GM23338 (cell line): ENCODE results near the gene GPR26. TPM values are rescaled to one million over a fixed set of nuclear protein-coding genes. Genes with fewer than 3 reads are reported as not detected.

Source experiments
- ATAC-seq: fragments of 200-7000 bp; cut with Tn5 transposase; 3 replicates; pipeline ENCODE4 v1.9.1; 2020
- DNase-seq: peaks from one replicate; pipeline ENCODE4 v3.0.0-alpha.2; 2015; ENCODE audit warnings: low spot score
- H2AFZ ChIP-seq: fragments of 200-600 bp; sonication (generic); 2 replicates; pipeline ENCODE4 v1.8.0; 2016; ENCODE audit warnings: antibody characterized with exemption, mild to moderate bottlenecking, moderate library complexity
- H3F3A ChIP-seq: fragments of 200-600 bp; sonication (generic); replicated peaks from 2 replicates; pipeline ENCODE4 v1.8.0; 2017; ENCODE audit warnings: antibody characterized with exemption, mixed run types, low read depth
- H3K27ac ChIP-seq: fragments of 200-600 bp; sonication (generic); 2 replicates; pipeline ENCODE4 v1.6.1; 2016; ENCODE audit warnings: low read depth
- H3K27me3 ChIP-seq: fragments of 200-600 bp; sonication (generic); 2 replicates; pipeline ENCODE4 v1.8.0; 2016; ENCODE audit warnings: mild to moderate bottlenecking, mixed run types, moderate library complexity; ENCODE audit not compliant: insufficient read depth
- H3K36me3 ChIP-seq: fragments of 200-600 bp; sonication (generic); 2 replicates; pipeline ENCODE4 v1.8.0; 2016; ENCODE audit warnings: mild to moderate bottlenecking; ENCODE audit not compliant: insufficient read depth
- H3K4me1 ChIP-seq: fragments of 200-600 bp; sonication (generic); 2 replicates; pipeline ENCODE4 v1.8.0; 2016; ENCODE audit warnings: mild to moderate bottlenecking, moderate library complexity; ENCODE audit not compliant: insufficient read depth
- H3K4me2 ChIP-seq: fragments of 200-600 bp; sonication (generic); 2 replicates; pipeline ENCODE4 v1.7.1; 2017; ENCODE audit warnings: mixed run types
- H3K4me3 ChIP-seq: fragments of 200-600 bp; sonication (generic); 2 replicates; pipeline ENCODE4 v1.6.1; 2016; ENCODE audit warnings: mixed run types
- H3K79me2 ChIP-seq: fragments of 200-600 bp; sonication (generic); replicated peaks from 2 replicates; pipeline ENCODE4 v1.8.0; 2017; ENCODE audit warnings: mild to moderate bottlenecking; ENCODE audit not compliant: insufficient read depth
- H3K9me2 ChIP-seq: fragments of 200-600 bp; sonication (generic); 2 replicates; pipeline ENCODE4 v1.8.0; 2017; ENCODE audit not compliant: insufficient read depth
- H4K20me1 ChIP-seq: fragments of 200-600 bp; sonication (generic); replicated peaks from 2 replicates; pipeline ENCODE4 v1.8.0; 2017; ENCODE audit warnings: mild to moderate bottlenecking; ENCODE audit not compliant: insufficient read depth
- H3K27ac Mint-ChIP-seq: 2 replicates; pipeline ENCODE4 v1.8.0; 2020; ENCODE audit warnings: inconsistent platforms, mild to moderate bottlenecking, moderate library complexity, mixed read lengths
- H3K27me3 Mint-ChIP-seq: 3 replicates; pipeline ENCODE4 v1.8.0; 2022; ENCODE audit warnings: low read depth, mild to moderate bottlenecking, moderate library complexity, mixed read lengths, inconsistent platforms; ENCODE audit not compliant: insufficient read depth, poor library complexity
- H3K36me3 Mint-ChIP-seq: 3 replicates; pipeline ENCODE4 v1.8.0; 2021; ENCODE audit warnings: low read depth, mild to moderate bottlenecking, inconsistent platforms, moderate library complexity, mixed read lengths
- H3K4me1 Mint-ChIP-seq: 3 replicates; pipeline ENCODE4 v1.8.0; 2020; ENCODE audit warnings: mild to moderate bottlenecking, inconsistent platforms, mixed read lengths
- H3K4me3 Mint-ChIP-seq: 3 replicates; pipeline ENCODE4 v1.8.0; 2021; ENCODE audit warnings: moderate library complexity, mild to moderate bottlenecking, inconsistent platforms, mixed read lengths
- H3K9me3 Mint-ChIP-seq: 3 replicates; pipeline ENCODE4 v1.8.0; 2020; ENCODE audit warnings: moderate library complexity, mild to moderate bottlenecking, inconsistent platforms, mixed read lengths
- CREB1 ChIP-seq: fragments of 250-450 bp; sonication (Bioruptor Pico); IDR thresholded peaks from 2 replicates; pipeline ENCODE4 v1.5.0; 2020; ENCODE audit warnings: low read depth, mild to moderate bottlenecking, moderate library complexity
- EZH2 ChIP-seq: fragments of 200-600 bp; sonication (generic); IDR thresholded peaks from one replicate; pipeline ENCODE4 v1.8.0; 2017; ENCODE audit warnings: antibody characterized with exemption, mild to moderate bottlenecking, low read depth; ENCODE audit not compliant: unreplicated experiment
- EZH2phosphoT487 ChIP-seq: fragments of 200-600 bp; sonication (generic); IDR thresholded peaks from one replicate; pipeline ENCODE4 v1.8.1; 2018; ENCODE audit warnings: antibody characterized with exemption; ENCODE audit not compliant: unreplicated experiment
- JUNB ChIP-seq: IDR thresholded peaks from one replicate; pipeline ENCODE4 v1.6.1; 2016; ENCODE audit warnings: antibody characterized with exemption; ENCODE audit not compliant: unreplicated experiment
- NANOG ChIP-seq: IDR thresholded peaks from 2 replicates; pipeline ENCODE4 v1.6.1; 2016; ENCODE audit warnings: antibody characterized with exemption, borderline replicate concordance
- POLR2AphosphoS5 ChIP-seq: IDR thresholded peaks from 2 replicates; pipeline ENCODE4 v1.6.1; 2016; ENCODE audit warnings: antibody characterized with exemption, low read depth
- STAT1 ChIP-seq: IDR thresholded peaks from one replicate; pipeline ENCODE4 v1.6.1; 2016; ENCODE audit warnings: antibody characterized with exemption; ENCODE audit not compliant: unreplicated experiment
- ZNF114 ChIP-seq: fragments of 250-450 bp; sonication (Bioruptor Pico); IDR thresholded peaks from 2 replicates; pipeline ENCODE4 v1.5.0; 2020; ENCODE audit warnings: mild to moderate bottlenecking, moderate library complexity
- ZNF331 ChIP-seq: fragments of 250-450 bp; sonication (Bioruptor Pico); IDR thresholded peaks from 2 replicates; pipeline ENCODE4 v1.5.0; 2020; ENCODE audit warnings: low read depth, mild to moderate bottlenecking, moderate library complexity
- polyA plus RNA-seq: library from polyadenylated mRNA; unstranded; fragments of >200 nt; fragmentation: Nextera tagmentation; extraction: Ambion mirVana; gene quantifications from 2 replicates; pipeline ENCODE4 v1.2.1, GENCODE V29; 2016
- total RNA-seq: library from RNA; depleted of rRNA; stranded (reverse); fragments of >200 nt; shearing (Covaris generic); gene quantifications from 2 replicates; pipeline ENCODE4 v1.2.3, GENCODE V29; 2014
- TF ChIP-seq, protein P1 (sequence below): IDR thresholded peaks from one replicate; pipeline ENCODE4 v1.6.1; 2018; ENCODE audit warnings: antibody characterized with exemption; ENCODE audit not compliant: unreplicated experiment
- TF ChIP-seq, protein P2 (sequence below), 2 experiments: fragments of 200-600 bp in 1 of 2; sonication (generic) in 1 of 2; conservative IDR thresholded peaks; 2 replicates each; pipeline versions ENCODE4 v1.5.1 to v1.6.1; 2016 to 2017; ENCODE audit warnings: antibody characterized with exemption in 2 of 2, low read depth in 2 of 2, mild to moderate bottlenecking in 2 of 2, moderate library complexity in 1 of 2
- TF ChIP-seq, protein P3 (sequence below): IDR thresholded peaks from 2 replicates; pipeline ENCODE4 v1.6.1; 2016; ENCODE audit warnings: antibody characterized with exemption
- TF ChIP-seq, protein P4 (sequence below): fragments of 250-450 bp; sonication (Bioruptor Pico); IDR thresholded peaks from 2 replicates; pipeline ENCODE4 v1.5.0; 2020; ENCODE audit warnings: mild to moderate bottlenecking, moderate library complexity

Gene GPR26
- total and polyA plus RNA-seq, 2 experiments from 2014 or later, result 0.06 to 0.07 TPM

DNA sequence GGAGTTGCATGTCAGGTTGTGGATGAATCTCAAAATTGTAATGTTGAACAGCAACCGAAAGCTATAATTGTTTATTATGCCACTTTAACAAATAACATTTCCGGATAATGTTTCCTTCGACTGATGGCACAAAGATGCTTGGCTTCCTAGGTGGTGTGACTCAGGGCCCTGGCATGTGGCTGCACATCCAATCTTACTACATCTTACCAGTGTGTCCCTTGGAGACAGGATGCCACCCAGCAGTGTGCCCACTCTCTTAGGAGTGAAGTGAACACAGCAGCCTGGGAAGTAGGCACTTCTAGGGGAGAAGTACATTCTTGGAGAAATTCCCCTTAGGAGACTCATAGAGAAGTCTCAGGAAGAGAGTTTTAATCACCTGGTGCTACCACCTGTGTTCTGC lies 33.0 kb upstream of the GPR26 start:
- H3K36me3 ChIP-seq, result no peaks in the 10 kb centered on the region
- H3K27me3 ChIP-seq, result no peaks in the 10 kb centered on the region
- TF ChIP-seq NANOG, result no peak
- no peak for TF ChIP-seq ZNF331
- TF ChIP-seq, protein P1, sequence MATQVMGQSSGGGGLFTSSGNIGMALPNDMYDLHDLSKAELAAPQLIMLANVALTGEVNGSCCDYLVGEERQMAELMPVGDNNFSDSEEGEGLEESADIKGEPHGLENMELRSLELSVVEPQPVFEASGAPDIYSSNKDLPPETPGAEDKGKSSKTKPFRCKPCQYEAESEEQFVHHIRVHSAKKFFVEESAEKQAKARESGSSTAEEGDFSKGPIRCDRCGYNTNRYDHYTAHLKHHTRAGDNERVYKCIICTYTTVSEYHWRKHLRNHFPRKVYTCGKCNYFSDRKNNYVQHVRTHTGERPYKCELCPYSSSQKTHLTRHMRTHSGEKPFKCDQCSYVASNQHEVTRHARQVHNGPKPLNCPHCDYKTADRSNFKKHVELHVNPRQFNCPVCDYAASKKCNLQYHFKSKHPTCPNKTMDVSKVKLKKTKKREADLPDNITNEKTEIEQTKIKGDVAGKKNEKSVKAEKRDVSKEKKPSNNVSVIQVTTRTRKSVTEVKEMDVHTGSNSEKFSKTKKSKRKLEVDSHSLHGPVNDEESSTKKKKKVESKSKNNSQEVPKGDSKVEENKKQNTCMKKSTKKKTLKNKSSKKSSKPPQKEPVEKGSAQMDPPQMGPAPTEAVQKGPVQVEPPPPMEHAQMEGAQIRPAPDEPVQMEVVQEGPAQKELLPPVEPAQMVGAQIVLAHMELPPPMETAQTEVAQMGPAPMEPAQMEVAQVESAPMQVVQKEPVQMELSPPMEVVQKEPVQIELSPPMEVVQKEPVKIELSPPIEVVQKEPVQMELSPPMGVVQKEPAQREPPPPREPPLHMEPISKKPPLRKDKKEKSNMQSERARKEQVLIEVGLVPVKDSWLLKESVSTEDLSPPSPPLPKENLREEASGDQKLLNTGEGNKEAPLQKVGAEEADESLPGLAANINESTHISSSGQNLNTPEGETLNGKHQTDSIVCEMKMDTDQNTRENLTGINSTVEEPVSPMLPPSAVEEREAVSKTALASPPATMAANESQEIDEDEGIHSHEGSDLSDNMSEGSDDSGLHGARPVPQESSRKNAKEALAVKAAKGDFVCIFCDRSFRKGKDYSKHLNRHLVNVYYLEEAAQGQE, result no peak
- TF ChIP-seq JUNB, result no peak
- TF ChIP-seq, protein P2, sequence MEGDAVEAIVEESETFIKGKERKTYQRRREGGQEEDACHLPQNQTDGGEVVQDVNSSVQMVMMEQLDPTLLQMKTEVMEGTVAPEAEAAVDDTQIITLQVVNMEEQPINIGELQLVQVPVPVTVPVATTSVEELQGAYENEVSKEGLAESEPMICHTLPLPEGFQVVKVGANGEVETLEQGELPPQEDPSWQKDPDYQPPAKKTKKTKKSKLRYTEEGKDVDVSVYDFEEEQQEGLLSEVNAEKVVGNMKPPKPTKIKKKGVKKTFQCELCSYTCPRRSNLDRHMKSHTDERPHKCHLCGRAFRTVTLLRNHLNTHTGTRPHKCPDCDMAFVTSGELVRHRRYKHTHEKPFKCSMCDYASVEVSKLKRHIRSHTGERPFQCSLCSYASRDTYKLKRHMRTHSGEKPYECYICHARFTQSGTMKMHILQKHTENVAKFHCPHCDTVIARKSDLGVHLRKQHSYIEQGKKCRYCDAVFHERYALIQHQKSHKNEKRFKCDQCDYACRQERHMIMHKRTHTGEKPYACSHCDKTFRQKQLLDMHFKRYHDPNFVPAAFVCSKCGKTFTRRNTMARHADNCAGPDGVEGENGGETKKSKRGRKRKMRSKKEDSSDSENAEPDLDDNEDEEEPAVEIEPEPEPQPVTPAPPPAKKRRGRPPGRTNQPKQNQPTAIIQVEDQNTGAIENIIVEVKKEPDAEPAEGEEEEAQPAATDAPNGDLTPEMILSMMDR (conservative IDR thresholded peaks at IDR 0.05; ENCODE audit: low read depth in 2 of 2), result no peak
- no peak for TF ChIP-seq EZH2phosphoT487
- TF ChIP-seq, protein P3, sequence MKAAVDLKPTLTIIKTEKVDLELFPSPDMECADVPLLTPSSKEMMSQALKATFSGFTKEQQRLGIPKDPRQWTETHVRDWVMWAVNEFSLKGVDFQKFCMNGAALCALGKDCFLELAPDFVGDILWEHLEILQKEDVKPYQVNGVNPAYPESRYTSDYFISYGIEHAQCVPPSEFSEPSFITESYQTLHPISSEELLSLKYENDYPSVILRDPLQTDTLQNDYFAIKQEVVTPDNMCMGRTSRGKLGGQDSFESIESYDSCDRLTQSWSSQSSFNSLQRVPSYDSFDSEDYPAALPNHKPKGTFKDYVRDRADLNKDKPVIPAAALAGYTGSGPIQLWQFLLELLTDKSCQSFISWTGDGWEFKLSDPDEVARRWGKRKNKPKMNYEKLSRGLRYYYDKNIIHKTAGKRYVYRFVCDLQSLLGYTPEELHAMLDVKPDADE, result no peak
- TF ChIP-seq POLR2AphosphoS5, result no peak
- TF ChIP-seq EZH2, result no peak
- TF ChIP-seq, protein P4, sequence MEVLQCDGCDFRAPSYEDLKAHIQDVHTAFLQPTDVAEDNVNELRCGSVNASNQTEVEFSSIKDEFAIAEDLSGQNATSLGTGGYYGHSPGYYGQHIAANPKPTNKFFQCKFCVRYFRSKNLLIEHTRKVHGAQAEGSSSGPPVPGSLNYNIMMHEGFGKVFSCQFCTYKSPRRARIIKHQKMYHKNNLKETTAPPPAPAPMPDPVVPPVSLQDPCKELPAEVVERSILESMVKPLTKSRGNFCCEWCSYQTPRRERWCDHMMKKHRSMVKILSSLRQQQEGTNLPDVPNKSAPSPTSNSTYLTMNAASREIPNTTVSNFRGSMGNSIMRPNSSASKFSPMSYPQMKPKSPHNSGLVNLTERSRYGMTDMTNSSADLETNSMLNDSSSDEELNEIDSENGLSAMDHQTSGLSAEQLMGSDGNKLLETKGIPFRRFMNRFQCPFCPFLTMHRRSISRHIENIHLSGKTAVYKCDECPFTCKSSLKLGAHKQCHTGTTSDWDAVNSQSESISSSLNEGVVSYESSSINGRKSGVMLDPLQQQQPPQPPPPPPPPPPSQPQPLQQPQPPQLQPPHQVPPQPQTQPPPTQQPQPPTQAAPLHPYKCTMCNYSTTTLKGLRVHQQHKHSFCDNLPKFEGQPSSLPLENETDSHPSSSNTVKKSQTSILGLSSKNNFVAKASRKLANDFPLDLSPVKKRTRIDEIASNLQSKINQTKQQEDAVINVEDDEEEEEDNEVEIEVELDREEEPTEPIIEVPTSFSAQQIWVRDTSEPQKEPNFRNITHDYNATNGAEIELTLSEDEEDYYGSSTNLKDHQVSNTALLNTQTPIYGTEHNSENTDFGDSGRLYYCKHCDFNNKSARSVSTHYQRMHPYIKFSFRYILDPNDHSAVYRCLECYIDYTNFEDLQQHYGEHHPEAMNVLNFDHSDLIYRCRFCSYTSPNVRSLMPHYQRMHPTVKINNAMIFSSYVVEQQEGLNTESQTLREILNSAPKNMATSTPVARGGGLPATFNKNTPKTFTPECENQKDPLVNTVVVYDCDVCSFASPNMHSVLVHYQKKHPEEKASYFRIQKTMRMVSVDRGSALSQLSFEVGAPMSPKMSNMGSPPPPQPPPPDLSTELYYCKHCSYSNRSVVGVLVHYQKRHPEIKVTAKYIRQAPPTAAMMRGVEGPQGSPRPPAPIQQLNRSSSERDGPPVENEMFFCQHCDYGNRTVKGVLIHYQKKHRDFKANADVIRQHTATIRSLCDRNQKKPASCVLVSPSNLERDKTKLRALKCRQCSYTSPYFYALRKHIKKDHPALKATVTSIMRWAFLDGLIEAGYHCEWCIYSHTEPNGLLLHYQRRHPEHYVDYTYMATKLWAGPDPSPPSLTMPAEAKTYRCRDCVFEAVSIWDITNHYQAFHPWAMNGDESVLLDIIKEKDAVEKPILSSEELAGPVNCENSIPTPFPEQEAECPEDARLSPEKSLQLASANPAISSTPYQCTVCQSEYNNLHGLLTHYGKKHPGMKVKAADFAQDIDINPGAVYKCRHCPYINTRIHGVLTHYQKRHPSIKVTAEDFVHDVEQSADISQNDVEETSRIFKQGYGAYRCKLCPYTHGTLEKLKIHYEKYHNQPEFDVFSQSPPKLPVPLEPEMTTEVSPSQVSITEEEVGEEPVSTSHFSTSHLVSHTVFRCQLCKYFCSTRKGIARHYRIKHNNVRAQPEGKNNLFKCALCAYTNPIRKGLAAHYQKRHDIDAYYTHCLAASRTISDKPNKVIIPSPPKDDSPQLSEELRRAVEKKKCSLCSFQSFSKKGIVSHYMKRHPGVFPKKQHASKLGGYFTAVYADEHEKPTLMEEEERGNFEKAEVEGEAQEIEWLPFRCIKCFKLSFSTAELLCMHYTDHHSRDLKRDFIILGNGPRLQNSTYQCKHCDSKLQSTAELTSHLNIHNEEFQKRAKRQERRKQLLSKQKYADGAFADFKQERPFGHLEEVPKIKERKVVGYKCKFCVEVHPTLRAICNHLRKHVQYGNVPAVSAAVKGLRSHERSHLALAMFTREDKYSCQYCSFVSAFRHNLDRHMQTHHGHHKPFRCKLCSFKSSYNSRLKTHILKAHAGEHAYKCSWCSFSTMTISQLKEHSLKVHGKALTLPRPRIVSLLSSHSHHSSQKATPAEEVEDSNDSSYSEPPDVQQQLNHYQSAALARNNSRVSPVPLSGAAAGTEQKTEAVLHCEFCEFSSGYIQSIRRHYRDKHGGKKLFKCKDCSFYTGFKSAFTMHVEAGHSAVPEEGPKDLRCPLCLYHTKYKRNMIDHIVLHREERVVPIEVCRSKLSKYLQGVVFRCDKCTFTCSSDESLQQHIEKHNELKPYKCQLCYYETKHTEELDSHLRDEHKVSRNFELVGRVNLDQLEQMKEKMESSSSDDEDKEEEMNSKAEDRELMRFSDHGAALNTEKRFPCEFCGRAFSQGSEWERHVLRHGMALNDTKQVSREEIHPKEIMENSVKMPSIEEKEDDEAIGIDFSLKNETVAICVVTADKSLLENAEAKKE (CRISPR knock-in tag), result no peak
- TF ChIP-seq STAT1, result no peak
- no peak for TF ChIP-seq CREB1 (CRISPR knock-in tag)
- no peak for TF ChIP-seq ZNF114 (CRISPR knock-in tag)
- no peak overlapping the region for H2AFZ ChIP-seq
- DNase-seq (no peak), ATAC-seq (no peak)
- H3K4me1 ChIP-seq, result no peaks in the 10 kb centered on the region
- no peaks in the 10 kb centered on the region for H4K20me1 ChIP-seq
- Mint-ChIP-seq H3K36me3 (no peaks in the 10 kb centered on the region), H3K27ac (no peak overlapping the region), H3K9me3 (no peaks in the 10 kb centered on the region), H3K4me1 (no peaks in the 10 kb centered on the region; the same call in 2 of the 3 replicates), H3K4me3 (no peak overlapping the region), H3K27me3 (peaks cover 2% of the 10 kb centered on the region)
- peaks cover 4% of the 10 kb centered on the region; the same call in 1 of the 2 replicates for H3K9me2 ChIP-seq
- no peak overlapping the region for H3K4me3 ChIP-seq
- H3K4me2 ChIP-seq, result no peak overlapping the region
- H3F3A ChIP-seq, result no peaks in the 10 kb centered on the region
- no peaks in the 10 kb centered on the region for H3K79me2 ChIP-seq
- H3K27ac ChIP-seq, result no peak overlapping the region
